RWPE1 (cell line): ENCODE measurements around the gene OR5AC2.

Experiments
- CTCF ChIA-PET: fragments of 350-600 bp; sonication (Branson Sonifier 250); formaldehyde crosslinking; extraction: SDS; loops from one replicate; lab custom pipeline; 2021; lab: Yijun Ruan, JAX
- POLR2A ChIA-PET: fragments of 400-600 bp; formaldehyde crosslinking; extraction: SDS; loops from one replicate; lab custom pipeline; 2020; ENCODE audit warnings: antibody characterized with exemption; ENCODE audit not compliant: low non-redundant PET; lab: Yijun Ruan, JAX
- DNase-seq: peaks from one replicate; pipeline ENCODE4 v3.0.0; 2012; ENCODE audit warnings: low spot score
- H3K27ac ChIP-seq: fragments of 450-650 bp; 2 replicates; pipeline ENCODE4 v1.5.1; 2017
- TF ChIP-seq, protein P1 (sequence below): fragments of 450-650 bp; conservative IDR thresholded peaks from 2 replicates; pipeline ENCODE4 v1.5.1; 2017; ENCODE audit warnings: low read depth, mild to moderate bottlenecking

The OR5AC2 gene

DNA sequence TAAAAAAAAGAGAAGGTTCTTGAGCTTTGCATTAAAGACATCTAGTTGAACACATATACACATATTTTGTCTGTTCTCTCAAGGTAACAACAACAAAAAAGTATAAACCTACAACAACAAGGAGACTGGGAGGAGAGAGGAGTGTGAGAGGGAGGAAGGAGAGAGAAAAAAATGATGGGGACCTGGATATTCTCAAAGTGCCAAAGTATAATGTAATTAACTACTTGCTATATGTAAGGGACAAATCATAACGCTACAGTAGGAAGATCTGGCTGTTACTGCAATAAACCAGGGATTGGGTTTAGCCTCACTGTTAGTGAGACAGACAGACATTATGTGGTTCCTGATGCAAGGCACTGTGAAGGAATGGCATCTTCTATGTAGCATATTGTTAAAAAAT, 37.7 kb upstream of the OR5AC2 start:
- DNase-seq = no peak
- TF ChIP-seq, protein P1, sequence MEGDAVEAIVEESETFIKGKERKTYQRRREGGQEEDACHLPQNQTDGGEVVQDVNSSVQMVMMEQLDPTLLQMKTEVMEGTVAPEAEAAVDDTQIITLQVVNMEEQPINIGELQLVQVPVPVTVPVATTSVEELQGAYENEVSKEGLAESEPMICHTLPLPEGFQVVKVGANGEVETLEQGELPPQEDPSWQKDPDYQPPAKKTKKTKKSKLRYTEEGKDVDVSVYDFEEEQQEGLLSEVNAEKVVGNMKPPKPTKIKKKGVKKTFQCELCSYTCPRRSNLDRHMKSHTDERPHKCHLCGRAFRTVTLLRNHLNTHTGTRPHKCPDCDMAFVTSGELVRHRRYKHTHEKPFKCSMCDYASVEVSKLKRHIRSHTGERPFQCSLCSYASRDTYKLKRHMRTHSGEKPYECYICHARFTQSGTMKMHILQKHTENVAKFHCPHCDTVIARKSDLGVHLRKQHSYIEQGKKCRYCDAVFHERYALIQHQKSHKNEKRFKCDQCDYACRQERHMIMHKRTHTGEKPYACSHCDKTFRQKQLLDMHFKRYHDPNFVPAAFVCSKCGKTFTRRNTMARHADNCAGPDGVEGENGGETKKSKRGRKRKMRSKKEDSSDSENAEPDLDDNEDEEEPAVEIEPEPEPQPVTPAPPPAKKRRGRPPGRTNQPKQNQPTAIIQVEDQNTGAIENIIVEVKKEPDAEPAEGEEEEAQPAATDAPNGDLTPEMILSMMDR = no peak
- POLR2A ChIA-PET = no interaction called here
- CTCF ChIA-PET = interaction anchor here (0.7 to 1.0 kb wide), 2 partner anchors 26 to 274 kb away, joined by 3 to 4 read pairs; no protein-coding TSS in a partner anchor
- no peak overlapping the region for H3K27ac ChIP-seq

DNA sequence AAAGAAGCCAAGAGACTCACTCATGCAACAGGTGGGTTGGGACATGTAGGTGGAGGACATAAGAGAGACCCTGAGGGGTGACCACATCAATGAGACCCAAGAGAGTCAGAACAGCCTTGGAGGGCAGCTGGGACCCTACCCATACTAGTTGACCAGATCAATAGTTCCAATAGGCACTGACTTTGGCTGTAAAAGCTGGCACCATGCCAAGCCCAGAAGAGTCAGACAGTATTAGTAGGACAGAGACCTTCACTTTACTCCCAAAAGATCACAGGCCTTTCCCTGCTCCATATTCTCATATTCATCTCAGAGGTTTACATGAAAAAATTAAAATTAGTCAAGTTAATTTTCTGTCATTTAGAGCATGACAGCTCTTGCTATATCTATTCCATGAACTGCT, 30.9 kb upstream of the OR5AC2 start:
- no peak for DNase-seq
- CTCF ChIA-PET = no interaction called here
- POLR2A ChIA-PET = no interaction called here
- H3K27ac ChIP-seq = no peak overlapping the region
- TF ChIP-seq, protein P1 = no peak

- TF ChIP-seq, protein P1 = no peak
- DNase-seq = no peak
- POLR2A ChIA-PET = no interaction called here
- CTCF ChIA-PET = no interaction called here
- H3K27ac ChIP-seq = no peak overlapping the region
These were observed 29.3 kb upstream of the OR5AC2 start for GRCh38 chr3:98057631-98058030.

- ChIA-PET CTCF (no interaction called here), POLR2A (no interaction called here)
- TF ChIP-seq, protein P1 = no peak
- H3K27ac ChIP-seq = no peak overlapping the region
- no peak for DNase-seq
These were observed 28.6 kb upstream of the OR5AC2 start for GRCh38 chr3:98058244-98058960.

DNA sequence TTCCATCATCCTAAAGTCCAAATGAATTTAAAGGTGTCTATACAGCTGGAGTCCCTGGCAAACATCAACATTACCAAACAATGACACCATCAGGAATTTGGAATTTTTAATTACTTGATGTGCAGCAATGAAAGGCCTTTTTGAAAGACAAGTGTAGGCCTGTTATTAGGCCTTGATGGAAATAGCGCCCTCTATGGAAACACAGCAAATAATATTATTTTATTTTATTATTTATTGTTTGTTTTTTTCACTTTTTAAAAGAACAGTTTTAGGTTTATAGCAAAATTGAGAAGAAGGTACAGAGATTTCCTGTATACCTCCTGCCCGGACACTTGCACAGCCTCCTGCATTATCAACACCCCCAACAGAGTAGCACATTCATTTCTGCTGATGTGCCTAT, 18.1 kb upstream of the OR5AC2 start:
- H3K27ac ChIP-seq = no peak overlapping the region
- DNase-seq = no peak
- CTCF ChIA-PET = no interaction called here
- POLR2A ChIA-PET = no interaction called here
- TF ChIP-seq, protein P1 = no peak

GRCh38 chr3:98070840-98071239, 16.1 kb upstream of the OR5AC2 start:
- H3K27ac ChIP-seq = no peak overlapping the region
- DNase-seq = no peak
- TF ChIP-seq, protein P1 = no peak
- ChIA-PET POLR2A (no interaction called here), CTCF (interaction anchor here (0.6 kb wide), 1 partner anchor 255 kb away, joined by 5 read pairs; no protein-coding TSS in a partner anchor)
